ENCODE results near the gene ANKS4B.
"Not testable (repeated sequence)": the region's sequence is repeated elsewhere in the genome, so short reads cannot be mapped to it uniquely, and the experiment has no call there.

The ANKS4B gene

DNA sequence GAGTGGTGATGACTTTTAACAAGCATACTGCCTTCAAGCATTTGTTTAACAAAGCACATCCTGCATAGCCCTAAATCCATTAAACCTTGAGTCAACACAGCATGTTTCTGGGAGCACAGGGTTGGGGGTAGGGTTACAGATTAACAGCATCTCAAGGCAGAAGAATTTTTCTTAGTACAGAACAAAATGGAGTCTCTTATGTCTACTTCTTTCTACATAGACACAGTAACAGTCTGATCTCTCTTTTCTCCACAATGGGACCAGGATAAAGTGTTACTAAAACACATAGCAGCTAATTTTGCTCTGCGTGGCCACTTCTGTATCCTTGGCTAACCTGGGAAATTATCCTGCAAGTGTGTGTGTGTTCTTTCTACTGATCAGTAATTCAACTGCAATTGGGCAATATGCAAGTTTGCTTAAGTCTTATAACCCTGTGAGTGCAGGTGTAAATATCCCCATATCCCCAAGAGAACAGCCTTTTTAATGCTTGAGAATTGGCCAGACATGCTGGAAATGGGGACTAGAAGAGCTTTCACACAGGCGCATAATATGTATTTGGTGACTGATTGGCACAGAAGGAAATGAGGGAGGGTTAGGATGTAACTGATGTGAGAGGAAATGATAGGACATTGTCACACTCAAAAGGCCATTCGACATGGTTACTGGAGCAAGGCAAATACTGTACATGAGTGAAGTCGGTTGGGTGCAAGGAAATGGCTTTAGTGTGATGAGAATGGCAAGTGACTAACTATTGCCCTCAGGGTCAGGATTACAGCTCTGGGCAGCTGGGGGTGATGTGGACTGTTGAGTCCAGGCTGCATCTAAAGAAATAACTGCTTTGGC lies 10.8 kb upstream of the ANKS4B start:
- no peak for DNase-seq

DNA sequence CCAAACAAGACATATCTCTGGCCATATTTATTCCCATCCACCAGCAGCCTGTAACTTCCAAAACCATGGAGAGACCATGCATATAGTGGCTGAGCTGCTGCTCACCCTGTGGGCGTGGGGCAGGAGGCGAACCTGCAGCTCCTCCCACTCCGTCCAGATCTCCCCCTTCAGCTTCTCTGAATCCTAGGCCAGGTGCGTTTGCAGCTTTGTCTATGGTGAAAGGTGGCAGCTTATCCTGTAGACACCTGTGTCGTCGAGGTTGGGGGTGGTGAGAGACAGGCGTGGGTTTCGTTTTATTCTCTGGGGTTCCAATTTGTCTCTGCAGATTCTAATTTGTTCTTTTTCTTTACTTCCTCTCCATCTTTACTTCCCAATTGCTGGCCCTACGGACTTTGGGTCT lies 9.7 kb upstream of the ANKS4B start:
- no peak for DNase-seq

DNA sequence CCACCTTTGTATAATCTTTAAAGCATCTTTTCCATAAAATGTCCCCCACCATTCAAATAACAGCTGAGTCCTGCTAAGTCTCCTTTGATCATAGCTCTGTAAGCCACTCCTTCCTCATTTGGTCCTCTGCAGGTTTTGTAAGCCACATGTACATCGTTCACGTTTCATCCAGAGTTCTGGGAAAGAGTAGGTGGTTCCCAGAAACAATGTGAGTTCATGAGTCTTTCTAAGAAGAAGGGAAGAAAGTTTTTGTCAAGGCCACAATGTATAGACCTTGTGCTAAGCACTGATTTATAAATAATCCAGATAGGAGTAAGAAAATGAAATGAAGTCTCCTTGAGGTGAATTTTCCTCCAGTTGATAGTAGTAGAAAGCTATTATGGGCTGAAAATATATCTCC lies 8.7 kb upstream of the ANKS4B start:
- no peak for DNase-seq

GRCh38 chr16:21226749-21227148 lies 6.8 kb upstream of the ANKS4B start:
- DNase-seq, result no peak

DNA sequence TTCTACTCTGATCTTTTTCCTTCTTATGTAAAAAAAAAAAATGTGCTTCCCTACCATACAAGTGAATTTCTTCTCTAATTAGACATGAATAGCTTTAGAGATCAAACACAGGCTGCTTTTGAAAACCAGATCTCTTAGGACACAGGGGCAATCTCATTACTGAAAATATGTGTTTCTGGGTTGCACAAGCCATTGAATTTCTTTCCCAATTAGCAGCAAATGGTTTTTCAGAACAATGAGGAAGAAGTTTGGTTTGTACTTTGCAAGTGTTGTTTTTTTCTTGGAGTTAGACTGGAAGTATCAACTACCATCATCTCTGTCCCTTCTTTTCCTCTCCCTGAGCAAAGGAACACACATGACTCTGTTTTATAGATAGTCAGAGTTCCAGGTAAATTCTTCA lies 5.6 kb upstream of the ANKS4B start:
- DNase-seq, result no peak

DNA sequence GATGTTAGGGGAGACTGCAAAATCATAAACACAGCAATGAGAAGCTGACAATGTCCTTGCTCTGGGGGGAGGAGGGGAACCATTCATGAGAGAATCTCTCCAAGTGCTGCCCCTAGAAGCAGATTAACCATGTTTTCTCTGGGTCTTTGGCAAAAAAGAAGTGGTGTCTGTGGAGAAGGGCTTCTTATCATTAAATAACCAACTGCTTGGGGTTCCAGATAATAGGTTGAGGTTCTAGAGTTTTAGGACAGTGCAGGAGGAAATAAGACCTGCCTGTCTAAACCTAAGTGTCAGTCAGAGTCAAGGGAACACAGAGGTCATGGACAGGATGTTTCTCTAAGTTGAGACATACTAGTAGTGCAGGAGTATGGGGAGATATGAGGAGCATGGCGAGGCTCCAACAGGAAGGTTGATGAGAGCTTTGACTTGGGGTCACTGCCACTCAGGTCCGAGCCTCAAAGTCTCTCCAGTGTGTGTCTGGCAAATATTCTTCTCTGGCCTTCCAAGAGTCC lies 5.1 kb upstream of the ANKS4B start:
- DNase-seq, result no peak

DNA sequence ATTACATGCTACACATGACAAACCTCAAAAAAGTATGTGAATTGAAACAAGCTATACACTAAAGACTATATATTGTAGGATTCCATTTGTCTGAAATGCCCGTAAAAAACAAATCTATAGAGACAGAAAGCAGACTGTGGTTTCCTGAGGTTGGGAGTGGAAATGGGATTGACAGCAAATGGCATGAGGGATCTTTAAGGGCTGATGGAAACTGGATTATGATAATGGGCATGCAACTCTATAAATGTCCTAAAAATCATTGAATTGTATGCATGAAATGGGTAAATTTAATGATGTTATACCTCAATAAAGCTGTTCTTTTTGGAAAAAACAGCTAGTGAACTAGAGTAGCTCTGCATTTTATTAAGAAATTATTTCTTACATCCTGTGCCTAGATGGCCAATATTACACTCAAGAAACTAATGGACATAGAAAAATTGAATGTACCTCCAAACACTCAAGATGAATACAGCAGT lies 416 bp upstream of the ANKS4B start:
- DNase-seq, result no peak

GRCh38 chr16:21235199-21235585 lies 1.7 kb downstream of the ANKS4B start:
- DNase-seq, result no peak

DNA sequence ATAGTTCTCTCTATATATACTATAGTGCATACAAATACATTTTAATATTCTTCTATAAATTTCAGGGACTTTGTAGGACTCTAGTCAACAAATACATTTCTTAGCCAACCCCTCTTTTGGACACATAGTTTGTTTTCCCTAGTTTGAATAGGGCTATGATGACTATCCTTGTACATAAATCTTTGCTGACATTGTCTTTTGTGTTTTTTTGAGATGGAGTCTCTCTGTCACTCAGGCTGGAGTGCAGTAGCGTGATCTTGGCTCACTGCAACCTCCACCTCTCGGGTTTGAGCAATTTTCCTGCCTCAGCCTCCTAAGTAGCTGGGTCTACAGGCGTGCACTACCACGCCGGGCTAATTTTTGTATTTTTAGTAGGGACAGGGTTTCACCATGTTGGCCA lies 3.3 kb downstream of the ANKS4B start:
- DNase-seq, result no peak

DNA sequence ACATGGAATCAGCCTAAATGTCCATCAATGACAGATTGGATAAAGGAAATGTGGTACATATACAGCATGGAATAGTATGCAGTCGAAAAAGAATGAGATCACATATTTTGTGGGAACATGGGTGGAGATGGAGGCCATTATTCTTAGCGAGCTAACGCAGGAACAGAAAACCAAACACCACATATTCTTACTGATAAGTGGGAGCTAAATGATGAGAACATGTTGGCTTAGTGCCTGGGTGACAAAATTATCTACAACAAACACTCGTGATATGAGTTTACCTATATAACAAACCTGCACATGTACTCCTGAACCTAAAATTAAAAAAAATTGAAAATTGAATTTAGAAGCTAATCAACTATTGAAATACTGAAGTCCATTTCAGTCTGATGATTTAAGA lies 6.1 kb downstream of the ANKS4B start:
- no peak for DNase-seq

- no peak for DNase-seq
These were observed 9.3 kb downstream of the ANKS4B start for GRCh38 chr16:21242756-21243155.

DNA sequence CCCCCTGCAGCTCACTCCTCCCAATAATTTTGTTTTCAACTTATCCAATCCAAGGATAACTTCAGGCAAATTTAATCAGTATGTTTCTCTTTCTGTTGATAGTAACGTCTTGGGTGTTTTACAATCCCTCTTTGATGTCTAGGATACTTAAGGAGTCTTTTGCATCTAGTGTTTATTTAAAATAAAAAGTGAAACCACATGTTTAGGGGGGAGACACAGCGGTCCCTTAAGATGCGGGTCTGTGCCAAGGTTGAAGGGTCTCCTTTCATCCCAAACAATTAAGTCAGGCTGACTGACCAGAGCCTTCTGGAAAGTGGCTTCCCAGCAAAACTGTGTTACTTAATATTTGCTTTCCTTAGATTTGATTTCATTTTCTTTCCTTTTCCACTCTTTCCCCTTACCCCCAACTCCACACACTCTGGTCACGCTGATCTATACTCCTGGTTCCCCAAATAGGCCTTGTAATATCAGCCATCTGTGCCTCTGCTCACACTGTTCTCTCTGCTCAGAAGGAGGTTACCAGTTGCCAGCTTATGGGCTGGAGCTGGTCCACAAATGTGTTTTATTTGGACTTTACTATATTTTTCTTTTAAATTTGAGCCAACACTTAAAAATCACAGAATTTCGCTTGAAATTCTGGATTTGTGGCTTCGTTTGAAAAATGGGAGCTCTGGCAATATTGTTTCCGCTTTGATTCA lies 11.2 kb downstream of the ANKS4B start:
- no peak for DNase-seq

- DNase-seq, result not testable (repeated sequence)
These were observed 14.7 kb downstream of the ANKS4B start for GRCh38 chr16:21248179-21248578.

- DNase-seq, result no peak
These were observed 16.8 kb downstream of the ANKS4B start for GRCh38 chr16:21250072-21250923.

- no peak for DNase-seq
These were observed 20.0 kb downstream of the ANKS4B start for GRCh38 chr16:21253470-21253869.

DNA sequence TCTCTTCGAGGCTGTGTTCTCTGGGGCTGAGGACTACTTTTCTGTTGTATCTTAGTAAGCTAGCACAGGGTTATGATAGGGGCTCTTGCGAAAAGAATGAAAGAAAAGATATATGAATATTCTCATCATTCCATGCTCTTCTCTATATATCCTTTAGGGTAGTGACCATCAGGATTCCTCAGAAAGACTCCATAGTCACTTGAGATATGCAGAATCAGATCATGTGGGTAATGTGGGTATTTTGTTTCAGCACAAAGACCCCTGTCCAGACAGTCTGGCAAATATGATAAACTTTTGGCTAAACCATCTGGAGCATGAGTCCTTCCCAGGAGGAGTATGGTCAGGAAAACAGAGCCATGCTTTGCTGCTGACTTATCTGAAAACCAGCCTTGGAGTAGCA lies 23.1 kb downstream of the ANKS4B start:
- DNase-seq, result no peak

GRCh38 chr16:21257284-21257683 lies 23.8 kb downstream of the ANKS4B start:
- no peak for DNase-seq

DNA sequence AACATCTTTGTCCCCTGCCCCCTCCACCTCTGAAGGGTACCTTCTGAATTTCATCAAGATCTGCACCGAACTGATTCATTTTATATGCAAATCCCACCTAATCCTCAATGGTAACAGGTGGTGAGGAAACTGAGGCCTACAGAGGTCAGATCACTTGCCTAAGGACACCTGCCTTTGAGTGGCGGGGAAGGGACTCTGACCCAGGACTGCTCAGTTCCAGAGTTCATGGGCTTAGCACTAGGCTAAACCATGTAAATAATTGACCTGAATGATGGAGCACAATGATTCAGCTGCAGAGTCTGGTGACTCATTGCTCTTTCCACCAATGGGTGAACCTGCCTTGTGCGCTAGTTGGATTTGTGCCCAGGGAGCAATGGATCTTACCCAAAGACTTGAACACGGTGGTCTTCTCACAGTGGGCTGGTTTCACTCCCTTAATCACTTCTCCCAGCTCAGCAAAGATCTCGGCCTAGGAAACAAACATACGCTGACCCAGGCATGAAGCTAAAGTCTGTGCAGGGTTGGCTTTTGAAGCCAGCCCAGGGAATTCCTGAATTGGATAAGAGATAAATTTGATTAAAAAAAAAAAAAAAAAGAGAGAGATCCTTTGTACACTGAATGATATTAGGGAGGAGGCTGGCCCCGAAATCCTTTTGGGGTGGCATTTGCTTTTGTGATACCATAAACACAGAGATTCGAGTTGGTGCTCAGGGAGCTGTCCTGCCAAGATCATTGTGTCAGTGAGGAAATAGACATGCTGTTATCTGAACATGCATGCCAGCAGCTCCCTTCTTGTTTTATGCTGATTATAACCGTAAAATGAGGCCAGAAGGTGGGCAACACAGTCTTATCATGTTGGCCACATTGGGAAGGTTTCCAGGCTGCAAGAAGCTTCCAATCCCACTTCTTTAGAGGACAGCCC lies 27.6 kb downstream of the ANKS4B start:
- no peak for DNase-seq

- DNase-seq, result no peak
These were observed 29.5 kb downstream of the ANKS4B start for GRCh38 chr16:21262779-21263639.

- DNase-seq, result no peak
These were observed 30.4 kb downstream of the ANKS4B start for GRCh38 chr16:21263640-21264570.

Measured in stimulated activated CD8-positive, alpha-beta memory T cell treated with anti-CD3 and anti-CD28 coated beads, Interleukin-4, amount 100 ng/mL, for 48 hours (primary cell).